GM23338 (cell line): ENCODE results near the gene GPD1. TPM values are rescaled to one million over a fixed set of nuclear protein-coding genes. Genes with fewer than 3 reads are reported as not detected.

ENCODE experiments used
- ATAC-seq: fragments of 200-7000 bp; cut with Tn5 transposase; 3 replicates; pipeline ENCODE4 v1.9.1; 2020
- DNase-seq: peaks from one replicate; pipeline ENCODE4 v3.0.0-alpha.2; 2015; ENCODE audit warnings: low spot score
- H2AFZ ChIP-seq: fragments of 200-600 bp; sonication (generic); 2 replicates; pipeline ENCODE4 v1.8.0; 2016; ENCODE audit warnings: antibody characterized with exemption, mild to moderate bottlenecking, moderate library complexity
- H3F3A ChIP-seq: fragments of 200-600 bp; sonication (generic); replicated peaks from 2 replicates; pipeline ENCODE4 v1.8.0; 2017; ENCODE audit warnings: antibody characterized with exemption, mixed run types, low read depth
- H3K27ac ChIP-seq: fragments of 200-600 bp; sonication (generic); 2 replicates; pipeline ENCODE4 v1.6.1; 2016; ENCODE audit warnings: low read depth
- H3K27me3 ChIP-seq: fragments of 200-600 bp; sonication (generic); 2 replicates; pipeline ENCODE4 v1.8.0; 2016; ENCODE audit warnings: mild to moderate bottlenecking, mixed run types, moderate library complexity; ENCODE audit not compliant: insufficient read depth
- H3K36me3 ChIP-seq: fragments of 200-600 bp; sonication (generic); 2 replicates; pipeline ENCODE4 v1.8.0; 2016; ENCODE audit warnings: mild to moderate bottlenecking; ENCODE audit not compliant: insufficient read depth
- H3K4me1 ChIP-seq: fragments of 200-600 bp; sonication (generic); 2 replicates; pipeline ENCODE4 v1.8.0; 2016; ENCODE audit warnings: mild to moderate bottlenecking, moderate library complexity; ENCODE audit not compliant: insufficient read depth
- H3K4me2 ChIP-seq: fragments of 200-600 bp; sonication (generic); 2 replicates; pipeline ENCODE4 v1.7.1; 2017; ENCODE audit warnings: mixed run types
- H3K4me3 ChIP-seq: fragments of 200-600 bp; sonication (generic); 2 replicates; pipeline ENCODE4 v1.6.1; 2016; ENCODE audit warnings: mixed run types
- H3K79me2 ChIP-seq: fragments of 200-600 bp; sonication (generic); replicated peaks from 2 replicates; pipeline ENCODE4 v1.8.0; 2017; ENCODE audit warnings: mild to moderate bottlenecking; ENCODE audit not compliant: insufficient read depth
- H3K9me2 ChIP-seq: fragments of 200-600 bp; sonication (generic); 2 replicates; pipeline ENCODE4 v1.8.0; 2017; ENCODE audit not compliant: insufficient read depth
- H4K20me1 ChIP-seq: fragments of 200-600 bp; sonication (generic); replicated peaks from 2 replicates; pipeline ENCODE4 v1.8.0; 2017; ENCODE audit warnings: mild to moderate bottlenecking; ENCODE audit not compliant: insufficient read depth
- H3K27ac Mint-ChIP-seq: 2 replicates; pipeline ENCODE4 v1.8.0; 2020; ENCODE audit warnings: inconsistent platforms, mild to moderate bottlenecking, moderate library complexity, mixed read lengths
- H3K27me3 Mint-ChIP-seq: 3 replicates; pipeline ENCODE4 v1.8.0; 2022; ENCODE audit warnings: low read depth, mild to moderate bottlenecking, moderate library complexity, mixed read lengths, inconsistent platforms; ENCODE audit not compliant: insufficient read depth, poor library complexity
- H3K36me3 Mint-ChIP-seq: 3 replicates; pipeline ENCODE4 v1.8.0; 2021; ENCODE audit warnings: low read depth, mild to moderate bottlenecking, inconsistent platforms, moderate library complexity, mixed read lengths
- H3K4me1 Mint-ChIP-seq: 3 replicates; pipeline ENCODE4 v1.8.0; 2020; ENCODE audit warnings: mild to moderate bottlenecking, inconsistent platforms, mixed read lengths
- H3K4me3 Mint-ChIP-seq: 3 replicates; pipeline ENCODE4 v1.8.0; 2021; ENCODE audit warnings: moderate library complexity, mild to moderate bottlenecking, inconsistent platforms, mixed read lengths
- H3K9me3 Mint-ChIP-seq: 3 replicates; pipeline ENCODE4 v1.8.0; 2020; ENCODE audit warnings: moderate library complexity, mild to moderate bottlenecking, inconsistent platforms, mixed read lengths
- CREB1 ChIP-seq: fragments of 250-450 bp; sonication (Bioruptor Pico); IDR thresholded peaks from 2 replicates; pipeline ENCODE4 v1.5.0; 2020; ENCODE audit warnings: low read depth, mild to moderate bottlenecking, moderate library complexity
- CTCF ChIP-seq, 2 experiments: fragments of 200-600 bp in 1 of 2; sonication (generic) in 1 of 2; conservative IDR thresholded peaks; 2 replicates each; pipeline versions ENCODE4 v1.5.1 to v1.6.1; 2016 to 2017; ENCODE audit warnings: antibody characterized with exemption in 2 of 2, low read depth in 2 of 2, mild to moderate bottlenecking in 2 of 2, moderate library complexity in 1 of 2
- ETS1 ChIP-seq: IDR thresholded peaks from 2 replicates; pipeline ENCODE4 v1.6.1; 2016; ENCODE audit warnings: antibody characterized with exemption
- EZH2phosphoT487 ChIP-seq: fragments of 200-600 bp; sonication (generic); IDR thresholded peaks from one replicate; pipeline ENCODE4 v1.8.1; 2018; ENCODE audit warnings: antibody characterized with exemption; ENCODE audit not compliant: unreplicated experiment
- JUNB ChIP-seq: IDR thresholded peaks from one replicate; pipeline ENCODE4 v1.6.1; 2016; ENCODE audit warnings: antibody characterized with exemption; ENCODE audit not compliant: unreplicated experiment
- NANOG ChIP-seq: IDR thresholded peaks from 2 replicates; pipeline ENCODE4 v1.6.1; 2016; ENCODE audit warnings: antibody characterized with exemption, borderline replicate concordance
- POLR2AphosphoS5 ChIP-seq: IDR thresholded peaks from 2 replicates; pipeline ENCODE4 v1.6.1; 2016; ENCODE audit warnings: antibody characterized with exemption, low read depth
- REST ChIP-seq: IDR thresholded peaks from one replicate; pipeline ENCODE4 v1.6.1; 2018; ENCODE audit warnings: antibody characterized with exemption; ENCODE audit not compliant: unreplicated experiment
- STAT1 ChIP-seq: IDR thresholded peaks from one replicate; pipeline ENCODE4 v1.6.1; 2016; ENCODE audit warnings: antibody characterized with exemption; ENCODE audit not compliant: unreplicated experiment
- ZNF114 ChIP-seq: fragments of 250-450 bp; sonication (Bioruptor Pico); IDR thresholded peaks from 2 replicates; pipeline ENCODE4 v1.5.0; 2020; ENCODE audit warnings: mild to moderate bottlenecking, moderate library complexity
- ZNF331 ChIP-seq: fragments of 250-450 bp; sonication (Bioruptor Pico); IDR thresholded peaks from 2 replicates; pipeline ENCODE4 v1.5.0; 2020; ENCODE audit warnings: low read depth, mild to moderate bottlenecking, moderate library complexity
- ZNF462 ChIP-seq: fragments of 250-450 bp; sonication (Bioruptor Pico); IDR thresholded peaks from 2 replicates; pipeline ENCODE4 v1.5.0; 2020; ENCODE audit warnings: mild to moderate bottlenecking, moderate library complexity
- polyA plus RNA-seq: library from polyadenylated mRNA; unstranded; fragments of >200 nt; fragmentation: Nextera tagmentation; extraction: Ambion mirVana; gene quantifications from 2 replicates; pipeline ENCODE4 v1.2.1, GENCODE V29; 2016
- total RNA-seq: library from RNA; depleted of rRNA; stranded (reverse); fragments of >200 nt; shearing (Covaris generic); gene quantifications from 2 replicates; pipeline ENCODE4 v1.2.3, GENCODE V29; 2014

Gene GPD1
- total and polyA plus RNA-seq, 2 experiments from 2014 or later, result 0.36 to 0.45 TPM

- H3K4me3 ChIP-seq, result no peak overlapping the region
- no peaks in the 10 kb centered on the region for H3K9me2 ChIP-seq
- peaks cover 8% of the 10 kb centered on the region; the same call in 1 of the 2 replicates for H3F3A ChIP-seq
- H3K27me3 Mint-ChIP-seq, result peaks cover 7% of the 10 kb centered on the region
- H3K79me2 ChIP-seq, result no peaks in the 10 kb centered on the region
- H4K20me1 ChIP-seq, result no peaks in the 10 kb centered on the region; the same call in 1 of the 2 replicates
- H3K36me3 Mint-ChIP-seq, result peaks cover 17% of the 10 kb centered on the region
- peak overlapping the region; percentile 55; the same call in 1 of the 2 replicates for H3K4me2 ChIP-seq
- H3K36me3 ChIP-seq, result no peaks in the 10 kb centered on the region
- TF ChIP-seq POLR2AphosphoS5 (no peak), ETS1 (no peak), ZNF114 (CRISPR knock-in tag) (no peak), JUNB (no peak), ZNF462 (CRISPR knock-in tag) (no peak), CTCF (conservative IDR thresholded peaks at IDR 0.05; ENCODE audit: low read depth in 2 of 2) (no peak), CREB1 (no peak), NANOG (no peak), REST (no peak), STAT1 (no peak), EZH2phosphoT487 (no peak), ZNF331 (CRISPR knock-in tag) (no peak)
- H2AFZ ChIP-seq, result no peak overlapping the region
- no peaks in the 10 kb centered on the region for H3K9me3 Mint-ChIP-seq
- no peak for DNase-seq
- H3K27ac Mint-ChIP-seq, result no peak overlapping the region
- no peak for ATAC-seq
- no peaks in the 10 kb centered on the region for H3K27me3 ChIP-seq
- H3K4me3 Mint-ChIP-seq, result no peak overlapping the region
- H3K4me1 ChIP-seq, result peaks cover 12% of the 10 kb centered on the region; the same call in 1 of the 2 replicates
- peaks cover 38% of the 10 kb centered on the region for H3K4me1 Mint-ChIP-seq
- H3K27ac ChIP-seq, result no peak overlapping the region
These were observed 884 bp downstream of the GPD1 start for GRCh38 chr12:50104417-50105366.
